OCI-LY7 (cell line): Measurements from ENCODE around the gene ZNF543. TPM values are rescaled to one million over a fixed set of nuclear protein-coding genes. Genes with fewer than 3 reads are reported as not detected.

ENCODE experiments used
- BruUV-seq: library from RNA; stranded (reverse); fragments of 400-500 nt; replicated peaks from 2 replicates; lab custom pipeline; 2021; lab: Mats Ljungman, UMichigan
- CTCF ChIA-PET: fragments of 300-600 bp; sonication (Branson Sonifier 250); formaldehyde crosslinking; loops from one replicate; lab custom pipeline; 2022; ENCODE audit warnings: antibody characterized with exemption; ENCODE audit not compliant: unreplicated experiment; lab: Charles Lee
- POLR2A ChIA-PET: fragments of 300-600 bp; sonication (Branson Sonifier 250); formaldehyde crosslinking; loops from one replicate; lab custom pipeline; 2022; ENCODE audit warnings: antibody characterized with exemption; lab: Charles Lee
- DNase-seq: peaks from one replicate; pipeline ENCODE4 v3.0.0-alpha.2; 2015; ENCODE audit warnings: low spot score
- H2AFZ ChIP-seq: fragments of 200-600 bp; sonication (generic), shearing (Covaris generic); 2 replicates; pipeline ENCODE4 v1.6.1; 2014; ENCODE audit warnings: mild to moderate bottlenecking, antibody characterized with exemption, low read length, moderate library complexity
- H3K27ac ChIP-seq: fragments of 200-600 bp; sonication (generic); 2 replicates; pipeline ENCODE4 v1.5.1; 2014; ENCODE audit warnings: mixed run types, low read depth, mild to moderate bottlenecking, moderate library complexity, low read length, inconsistent platforms; ENCODE audit not compliant: poor library complexity, severe bottlenecking
- H3K36me3 ChIP-seq: fragments of 200-600 bp; sonication (generic); 2 replicates; pipeline ENCODE4 v1.6.1; 2014; ENCODE audit warnings: mild to moderate bottlenecking, antibody characterized with exemption, low read length, moderate library complexity, mixed read lengths; ENCODE audit not compliant: insufficient read depth
- H3K4me1 ChIP-seq: fragments of 200-600 bp; sonication (generic); 2 replicates; pipeline ENCODE4 v1.5.1; 2014; ENCODE audit warnings: mild to moderate bottlenecking, low read length; ENCODE audit not compliant: insufficient read depth, poor library complexity, severe bottlenecking
- H3K4me2 ChIP-seq: fragments of 200-600 bp; sonication (generic); 2 replicates; pipeline ENCODE4 v1.6.1; 2014; ENCODE audit warnings: mild to moderate bottlenecking, low read length
- H3K4me3 ChIP-seq: fragments of 200-600 bp; sonication (generic); 2 replicates; pipeline ENCODE4 v1.5.1; 2014; ENCODE audit warnings: mild to moderate bottlenecking, low read depth, low read length; ENCODE audit not compliant: poor library complexity, severe bottlenecking
- H3K79me2 ChIP-seq: fragments of 200-600 bp; sonication (generic); 2 replicates; pipeline ENCODE4 v1.6.1; 2016; ENCODE audit warnings: low read depth, mild to moderate bottlenecking, low read length, moderate library complexity, mixed read lengths; ENCODE audit not compliant: insufficient read depth
- H3K9me2 ChIP-seq: fragments of 200-600 bp; sonication (generic); 2 replicates; pipeline ENCODE4 v1.6.1; 2016; ENCODE audit warnings: mild to moderate bottlenecking, low read length, mixed read lengths; ENCODE audit not compliant: insufficient read depth
- H3K9me3 ChIP-seq: fragments of 200-600 bp; sonication (generic); 2 replicates; pipeline ENCODE4 v1.6.1; 2014; ENCODE audit warnings: mild to moderate bottlenecking, mixed run types, low read length, mixed read lengths
- H4K20me1 ChIP-seq: fragments of 200-600 bp; sonication (generic); 2 replicates; pipeline ENCODE4 v1.6.1; 2014; ENCODE audit warnings: mild to moderate bottlenecking, antibody characterized with exemption, low read length, moderate library complexity, mixed read lengths; ENCODE audit not compliant: insufficient read depth
- EZH2phosphoT487 ChIP-seq: fragments of 200-600 bp; sonication (generic); IDR thresholded peaks from 2 replicates; pipeline ENCODE4 v1.6.1; 2018; ENCODE audit warnings: low read depth, borderline replicate concordance, mild to moderate bottlenecking, mixed run types, antibody characterized with exemption, low read length, moderate library complexity, mixed read lengths
- intact Hi-C: fragments of 100-400 bp; cut with micrococcal nuclease; formaldehyde crosslinking; loops from one replicate; pipeline ENCODE4 v1.10.0; 2022; ENCODE audit not compliant: unreplicated experiment
- total RNA-seq, 2 experiments: library from RNA; depleted of rRNA in 1 of 2; stranded (reverse); fragments of >200 nt in 1 of 2; shearing (Covaris generic) in 1 of 2; gene quantifications; 2 replicates each; pipeline ENCODE4 v1.2.3, GENCODE V29; 2014 to 2022
- TF ChIP-seq, protein P1 (sequence below): fragments of 200-600 bp; sonication (generic); conservative IDR thresholded peaks from 2 replicates; pipeline ENCODE4 v1.5.1; 2014; ENCODE audit warnings: mild to moderate bottlenecking, antibody characterized with exemption, low read length, moderate library complexity, mixed read lengths

Gene ZNF543
- total RNA-seq, 2 experiments from 2014 or later, result 9.4 to 14.6 TPM

DNA sequence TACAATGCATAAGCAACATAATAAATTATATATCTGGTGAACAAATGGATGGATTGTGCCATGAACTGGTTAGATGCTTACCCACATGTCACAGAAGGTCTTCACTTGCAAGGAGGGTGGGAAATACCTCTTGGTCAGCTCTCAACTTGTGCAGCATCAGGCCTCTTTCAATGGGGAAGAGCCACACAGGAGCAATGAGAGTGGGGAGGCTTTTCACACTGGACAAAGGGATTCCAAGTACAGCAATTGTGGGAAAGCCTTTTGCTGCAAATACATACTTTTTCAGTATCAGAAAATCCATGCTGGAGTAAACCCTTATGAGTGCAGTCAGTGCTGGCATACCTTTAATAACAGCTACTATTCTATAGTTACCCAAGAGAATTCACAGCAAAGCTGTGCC, 11.8 kb upstream of the ZNF543 start:
- no peaks in the 10 kb centered on the region for H3K4me1 ChIP-seq
- H3K4me3 ChIP-seq, result no peak overlapping the region
- ChIA-PET POLR2A (no interaction called here), CTCF (no interaction called here)
- H3K79me2 ChIP-seq, result no peaks in the 10 kb centered on the region; the same call in 1 of the 2 replicates
- H2AFZ ChIP-seq, result no peak overlapping the region
- H3K9me3 ChIP-seq, result no peaks in the 10 kb centered on the region
- H3K36me3 ChIP-seq, result peaks cover 7% of the 10 kb centered on the region; the same call in 1 of the 2 replicates
- no peaks in the 10 kb centered on the region for H3K9me2 ChIP-seq
- H3K27ac ChIP-seq, result no peak overlapping the region
- no TSS peak for BruUV-seq
- TF ChIP-seq, protein P1, sequence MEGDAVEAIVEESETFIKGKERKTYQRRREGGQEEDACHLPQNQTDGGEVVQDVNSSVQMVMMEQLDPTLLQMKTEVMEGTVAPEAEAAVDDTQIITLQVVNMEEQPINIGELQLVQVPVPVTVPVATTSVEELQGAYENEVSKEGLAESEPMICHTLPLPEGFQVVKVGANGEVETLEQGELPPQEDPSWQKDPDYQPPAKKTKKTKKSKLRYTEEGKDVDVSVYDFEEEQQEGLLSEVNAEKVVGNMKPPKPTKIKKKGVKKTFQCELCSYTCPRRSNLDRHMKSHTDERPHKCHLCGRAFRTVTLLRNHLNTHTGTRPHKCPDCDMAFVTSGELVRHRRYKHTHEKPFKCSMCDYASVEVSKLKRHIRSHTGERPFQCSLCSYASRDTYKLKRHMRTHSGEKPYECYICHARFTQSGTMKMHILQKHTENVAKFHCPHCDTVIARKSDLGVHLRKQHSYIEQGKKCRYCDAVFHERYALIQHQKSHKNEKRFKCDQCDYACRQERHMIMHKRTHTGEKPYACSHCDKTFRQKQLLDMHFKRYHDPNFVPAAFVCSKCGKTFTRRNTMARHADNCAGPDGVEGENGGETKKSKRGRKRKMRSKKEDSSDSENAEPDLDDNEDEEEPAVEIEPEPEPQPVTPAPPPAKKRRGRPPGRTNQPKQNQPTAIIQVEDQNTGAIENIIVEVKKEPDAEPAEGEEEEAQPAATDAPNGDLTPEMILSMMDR, result no peak
- no peak for TF ChIP-seq EZH2phosphoT487
- no peak overlapping the region for H3K4me2 ChIP-seq
- H4K20me1 ChIP-seq, result peaks cover 5% of the 10 kb centered on the region; the same call in 1 of the 2 replicates
- intact Hi-C loops, result no loop called here
- no peak for DNase-seq

DNA sequence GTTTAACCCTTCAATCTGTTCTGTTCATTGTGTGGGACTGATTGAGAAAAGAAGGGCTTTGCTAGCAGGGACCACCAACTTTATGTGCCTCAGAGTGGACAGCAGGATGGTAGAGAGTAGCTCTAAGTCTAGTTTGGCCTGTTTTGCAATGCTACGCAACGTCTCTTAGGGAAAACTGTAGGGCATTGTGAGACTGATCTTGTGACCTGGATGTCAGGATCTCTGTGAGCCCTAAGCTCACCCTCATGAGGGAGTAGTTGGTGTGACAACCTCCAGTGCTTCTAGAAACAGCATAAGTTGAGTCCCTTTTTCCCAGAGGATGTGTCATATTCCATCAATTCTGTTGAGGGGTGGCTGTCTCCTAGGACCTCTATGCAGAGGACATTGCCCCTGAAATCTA, 9.5 kb upstream of the ZNF543 start:
- H3K27ac ChIP-seq, result no peak overlapping the region
- no peak for DNase-seq
- H2AFZ ChIP-seq, result no peak overlapping the region
- no peaks in the 10 kb centered on the region; the same call in 1 of the 2 replicates for H3K36me3 ChIP-seq
- POLR2A ChIA-PET, result no interaction called here
- intact Hi-C loops, result no loop called here
- no peak overlapping the region for H3K4me3 ChIP-seq
- CTCF ChIA-PET, result no interaction called here
- no peaks in the 10 kb centered on the region for H3K9me3 ChIP-seq
- no TSS peak for BruUV-seq
- no peaks in the 10 kb centered on the region for H3K4me1 ChIP-seq
- TF ChIP-seq, protein P1, result no peak
- no peak for TF ChIP-seq EZH2phosphoT487
- no peaks in the 10 kb centered on the region for H3K79me2 ChIP-seq
- no peaks in the 10 kb centered on the region for H3K9me2 ChIP-seq
- H3K4me2 ChIP-seq, result no peak overlapping the region
- no peaks in the 10 kb centered on the region for H4K20me1 ChIP-seq

DNA sequence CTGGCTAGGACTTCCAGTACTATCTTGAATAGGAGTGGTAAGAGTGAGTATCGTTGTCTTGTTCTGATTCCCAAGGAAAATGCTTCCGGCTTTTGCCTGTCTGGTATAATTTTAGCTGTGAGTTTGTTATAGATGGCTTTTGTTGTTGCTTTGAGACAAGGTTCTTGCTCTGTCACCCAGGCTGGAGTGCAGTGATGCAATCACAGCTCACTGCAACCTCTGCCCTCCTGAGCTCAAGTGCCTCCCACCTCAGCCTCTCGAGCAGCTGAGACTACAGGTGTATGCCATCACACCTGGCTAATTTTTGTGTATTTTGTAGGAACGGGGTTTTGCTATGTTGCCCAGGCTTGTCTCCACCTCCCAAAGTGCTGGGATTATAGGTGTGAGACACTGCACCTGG, 6.1 kb upstream of the ZNF543 start:
- no peak for DNase-seq
- Histone ChIP-seq H3K9me2 (no peaks in the 10 kb centered on the region), H3K79me2 (no peaks in the 10 kb centered on the region), H3K27ac (no peak overlapping the region), H3K36me3 (no peaks in the 10 kb centered on the region), H3K4me2 (no peak overlapping the region), H3K9me3 (no peaks in the 10 kb centered on the region), H2AFZ (no peak overlapping the region), H3K4me1 (no peaks in the 10 kb centered on the region), H4K20me1 (no peaks in the 10 kb centered on the region), H3K4me3 (no peak overlapping the region)
- no TSS peak for BruUV-seq
- ChIA-PET POLR2A (no interaction called here), CTCF (no interaction called here)
- intact Hi-C loops, result no loop called here
- no peak for TF ChIP-seq EZH2phosphoT487
- TF ChIP-seq, protein P1, result no peak
